Occipital lobe (tissue), 2 donors: ENCODE data around the gene HOXB9. TPM values are rescaled to one million over a fixed set of nuclear protein-coding genes. Genes with fewer than 3 reads are reported as not detected.

Source experiments
- DNase-seq: peaks from one replicate; lab custom pipeline; 2025; lab: John Stamatoyannopoulos, UW
- total RNA-seq: library from RNA; depleted of rRNA; stranded (reverse); fragments of >200 nt; gene quantifications from one replicate; pipeline ENCODE4 v1.2.3, GENCODE V29; 2014

Gene HOXB9
- total RNA-seq, 1 donor from 2014 or later, result not detected

- DNase-seq, result no peak
Measured at GRCh38 chr17:48639982-48640857, 14.1 kb upstream of the HOXB9 start.

GRCh38 chr17:48639136-48639535, 13.0 kb upstream of the HOXB9 start:
- no peak for DNase-seq

GRCh38 chr17:48637323-48638260, 11.4 kb upstream of the HOXB9 start:
- no peak for DNase-seq

- no peak for DNase-seq
Measured at GRCh38 chr17:48636177-48637018, 10.2 kb upstream of the HOXB9 start.

GRCh38 chr17:48634493-48635208, 8.5 kb upstream of the HOXB9 start:
- DNase-seq, result no peak

GRCh38 chr17:48633266-48633677, 7.1 kb upstream of the HOXB9 start:
- DNase-seq, result no peak

- DNase-seq, result no peak
Measured at GRCh38 chr17:48632579-48633265, 6.6 kb upstream of the HOXB9 start.

- no peak for DNase-seq
Measured at GRCh38 chr17:48631693-48632578, 5.8 kb upstream of the HOXB9 start.

GRCh38 chr17:48630925-48631692, 5.0 kb upstream of the HOXB9 start:
- no peak for DNase-seq

GRCh38 chr17:48630009-48630924, 4.1 kb upstream of the HOXB9 start:
- no peak for DNase-seq

GRCh38 chr17:48629411-48629759, 3.2 kb upstream of the HOXB9 start:
- no peak for DNase-seq

- DNase-seq, result no peak
Measured at GRCh38 chr17:48628649-48629410, 2.7 kb upstream of the HOXB9 start.

GRCh38 chr17:48627623-48628521, 1.7 kb upstream of the HOXB9 start:
- no peak for DNase-seq

- DNase-seq, result no peak
Measured at GRCh38 chr17:48627118-48627597, 1.0 kb upstream of the HOXB9 start.
